ENCODE results near the gene SPAG7. TPM values are rescaled to one million over a fixed set of nuclear protein-coding genes. Genes with fewer than 3 reads are reported as not detected.

Gene SPAG7, protein sequence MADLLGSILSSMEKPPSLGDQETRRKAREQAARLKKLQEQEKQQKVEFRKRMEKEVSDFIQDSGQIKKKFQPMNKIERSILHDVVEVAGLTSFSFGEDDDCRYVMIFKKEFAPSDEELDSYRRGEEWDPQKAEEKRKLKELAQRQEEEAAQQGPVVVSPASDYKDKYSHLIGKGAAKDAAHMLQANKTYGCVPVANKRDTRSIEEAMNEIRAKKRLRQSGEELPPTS
- 71.7 to 94.4 TPM (median 78.1 TPM) in 5 replicates for total RNA-seq (2022; extraction: Qiagen RNA extraction; ENCODE audit: low read depth)

GRCh38 chr17:4967539-4968485 lies at the start of gene SPAG7:
Gene SPAG7, minus strand, starts transcription at chr17:4967817. Its CDS starts 13 bp downstream, at chr17:4967804.

DNA sequence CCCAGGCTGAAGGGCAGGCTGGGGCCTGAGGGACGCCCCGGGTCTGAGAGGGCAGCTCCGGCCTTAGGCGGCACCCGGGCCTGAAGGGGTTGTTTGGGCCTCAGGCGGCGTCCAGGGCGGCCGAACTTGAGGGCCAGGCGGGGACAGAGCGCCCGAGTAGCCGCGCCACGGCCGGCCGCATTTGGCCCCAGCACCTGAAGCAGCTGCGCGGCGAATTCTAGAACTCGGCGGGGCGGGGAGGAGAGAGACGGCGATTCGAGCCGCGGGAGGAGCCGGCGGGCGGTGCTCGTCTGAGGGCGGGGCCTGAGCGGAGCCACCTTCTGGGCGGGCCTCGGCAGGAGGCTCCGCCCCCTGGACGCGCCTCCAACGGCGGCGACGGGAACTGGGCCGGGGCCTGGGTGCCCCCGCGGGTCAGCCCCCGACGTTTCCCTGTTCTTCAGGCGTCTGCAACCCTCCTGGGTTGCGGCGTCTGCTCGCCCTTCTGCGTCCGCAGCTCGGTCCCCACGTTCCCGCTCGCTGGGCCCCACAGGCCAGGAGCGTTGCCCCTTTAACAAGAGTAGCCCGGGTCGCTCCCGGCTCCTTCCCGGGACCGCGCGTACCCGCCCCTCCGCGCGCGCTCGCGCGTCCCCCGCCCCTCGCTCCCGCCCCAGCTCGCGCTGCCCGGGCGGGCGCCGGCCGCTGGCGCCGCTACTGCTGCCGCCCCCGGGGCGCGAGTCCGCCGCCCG lies 29.8 kb upstream of the SPAG7 start, which contains the start of the genes INCA1 and KIF1C:
TSS of gene INCA1 (minus strand) at position 221 of the 725 bp plus-strand sequence. CDS start 3,085 bp downstream, outside the sequence.
TSS of gene KIF1C (plus strand) at position 649 of the 725 bp plus-strand sequence. CDS start 2,297 bp downstream, outside the sequence.

DNA sequence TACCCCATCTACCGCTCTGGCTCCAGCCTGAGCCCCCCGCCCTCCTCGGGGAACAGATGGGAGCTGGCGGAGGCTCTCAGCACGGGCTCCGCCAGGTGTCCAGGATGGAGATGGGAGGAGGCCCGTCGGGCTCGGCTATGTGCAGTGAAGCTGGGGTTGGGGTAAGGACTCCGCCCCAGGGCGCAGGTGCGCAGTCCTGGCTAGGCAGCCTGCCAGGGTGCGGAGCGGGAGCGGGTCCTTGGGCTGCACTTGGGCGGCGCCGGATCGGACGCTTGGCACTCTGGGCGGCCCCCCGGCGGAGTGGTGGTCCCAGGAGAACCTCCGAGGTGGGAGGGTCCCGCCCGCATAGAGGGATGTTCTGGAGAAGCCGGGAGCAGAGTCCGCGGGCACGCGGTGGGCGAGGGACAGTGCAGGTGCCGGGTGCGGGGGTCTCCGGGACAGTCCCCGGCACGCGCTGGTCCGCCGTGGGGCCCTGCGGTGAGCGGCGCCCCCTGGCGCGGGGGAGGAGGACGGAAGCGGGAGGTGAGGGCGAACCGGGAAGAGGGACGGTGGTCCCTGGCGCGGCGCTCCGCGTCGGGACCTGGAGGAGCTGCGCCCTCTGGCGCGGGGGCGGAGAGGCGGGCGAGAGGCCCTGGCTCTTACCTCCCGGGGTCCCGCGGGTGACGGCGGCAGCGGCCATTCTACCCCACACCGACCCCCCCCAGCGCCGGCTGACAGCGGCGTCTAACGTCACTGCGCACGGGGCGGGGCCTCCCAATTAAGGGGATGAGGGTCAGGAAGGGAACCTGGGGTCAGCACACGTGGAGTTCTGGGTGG lies 19.5 kb upstream of the SPAG7 start, which contains the start of gene CAMTA2:
TSS of gene CAMTA2 (minus strand) at position 725 of the 816 bp plus-strand sequence. CDS start 1,453 bp downstream, outside the sequence.

DNA sequence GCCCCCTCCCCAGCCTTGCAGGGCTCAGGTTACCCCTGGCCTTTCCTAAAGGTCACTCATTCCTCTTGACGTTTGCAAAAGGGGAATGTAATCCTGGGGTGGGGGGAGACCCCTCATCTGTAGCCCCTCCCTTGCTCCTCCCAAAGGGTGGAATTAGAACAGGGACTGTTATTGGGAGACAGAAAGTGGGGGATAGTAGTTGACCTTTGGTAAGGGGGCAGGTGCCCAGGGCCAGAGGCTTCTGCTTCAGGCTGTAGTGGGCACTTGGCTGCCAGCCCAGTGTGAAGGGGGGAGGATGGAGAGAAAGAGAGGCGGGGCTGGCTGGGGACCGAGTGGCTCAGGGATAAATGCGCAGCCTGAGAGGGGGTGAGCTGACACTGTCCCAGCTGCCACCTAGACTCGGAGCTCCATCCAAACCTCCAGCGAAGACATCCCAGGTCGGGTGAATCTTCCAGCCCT lies 16.8 kb downstream of the SPAG7 start, which contains the start of gene ENO3:
TSS of gene ENO3 (plus strand) at position 374 of the 459 bp plus-strand sequence. CDS start 711 bp downstream, outside the sequence.

DNA sequence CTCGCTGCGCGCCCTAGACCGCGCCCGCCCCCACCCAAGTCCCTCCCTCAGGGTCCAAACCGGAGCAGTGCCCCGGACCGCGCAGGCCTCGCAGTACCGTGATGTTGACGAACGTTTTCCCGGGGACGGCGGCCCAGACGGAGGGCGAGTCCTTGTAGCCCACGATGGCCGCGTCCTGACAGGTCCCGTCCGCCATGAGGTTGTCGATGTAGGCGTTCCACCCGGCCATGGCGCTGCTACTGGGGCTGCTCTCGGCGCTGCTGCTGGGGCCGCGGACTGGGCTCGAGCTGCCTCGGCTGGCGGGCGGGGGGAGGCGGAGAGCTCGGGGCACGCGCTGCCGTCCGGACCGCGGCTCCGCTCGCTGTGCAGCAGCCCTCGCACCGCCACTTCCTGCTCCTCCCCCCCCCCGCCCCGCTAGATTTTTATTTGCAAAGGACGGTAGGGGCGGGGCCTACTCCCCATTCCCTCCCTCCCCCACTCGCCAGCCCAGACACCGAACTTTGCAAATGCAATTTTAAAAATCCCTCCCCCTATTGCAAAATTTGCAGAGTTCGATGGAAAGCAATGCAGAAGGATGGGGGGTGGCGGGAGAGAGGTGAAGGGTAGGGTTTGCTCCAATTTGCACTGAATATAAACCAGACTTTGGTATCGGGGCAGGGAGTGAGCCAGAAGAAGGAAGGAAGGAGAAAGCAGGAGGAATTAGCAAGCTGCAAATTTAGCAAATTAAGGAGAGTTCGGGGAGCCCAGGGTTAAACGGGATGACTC lies 19.3 kb downstream of the SPAG7 start, which contains the start of gene PFN1:
TSS of gene PFN1 (minus strand) at position 365 of the 765 bp plus-strand sequence. CDS start at position 229, 136 bp downstream.

GRCh38 chr17:4939796-4940554 lies 27.6 kb downstream of the SPAG7 start, which contains the start of the genes RNF167 and SLC25A11:
Gene RNF167, plus strand, starts transcription at chr17:4940268. Its CDS starts 642 bp downstream, at chr17:4940910.
Gene SLC25A11, minus strand, starts transcription at chr17:4940046. Its CDS starts 136 bp downstream, at chr17:4939910.

DNA sequence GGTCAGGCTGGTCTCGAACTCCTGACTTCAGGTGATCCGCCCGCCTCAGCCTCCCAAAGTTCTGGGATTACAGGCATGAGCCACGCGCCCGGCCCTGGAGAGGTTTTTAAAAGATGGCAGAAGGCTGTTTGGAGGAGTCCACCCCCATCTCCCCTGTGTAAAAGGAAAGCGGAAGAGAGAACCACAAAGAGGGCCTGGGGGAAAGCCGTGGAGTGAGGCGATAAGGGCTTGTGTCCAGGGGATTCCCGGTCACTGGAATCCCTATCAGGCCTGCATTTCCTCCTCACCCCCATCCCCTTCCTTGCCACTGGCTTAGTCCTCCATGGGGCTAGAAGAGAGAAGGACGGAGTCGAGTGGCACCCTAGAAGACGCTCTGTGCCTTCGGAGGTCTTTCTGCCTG lies 35.7 kb downstream of the SPAG7 start, which contains the start of gene GP1BA:
TSS of gene GP1BA (plus strand) at position 315 of the 400 bp plus-strand sequence. CDS start 328 bp downstream, outside the sequence.

Other genes with a start within 250 kb of the SPAG7 start
- 38.6 to 52.7 TPM (median 42.3 TPM) in 5 replicates for gene MED11, start 236.4 kb downstream of the SPAG7 start, total RNA-seq (2022; extraction: Qiagen RNA extraction; ENCODE audit: low read depth)
- gene ZMYND15, start 228.0 kb downstream of the SPAG7 start, total RNA-seq (2022; extraction: Qiagen RNA extraction; ENCODE audit: low read depth), result 0.41 to 0.65 TPM (median 0.52 TPM) in 5 replicates
- gene CXCL16, start 227.9 kb downstream of the SPAG7 start, total RNA-seq (2022; extraction: Qiagen RNA extraction; ENCODE audit: low read depth), result 11.6 to 20.8 TPM (median 17.1 TPM) in 5 replicates
- gene TM4SF5, start 195.9 kb downstream of the SPAG7 start, total RNA-seq (2022; extraction: Qiagen RNA extraction; ENCODE audit: low read depth), result 0.44 to 1.2 TPM (median 0.78 TPM) in 5 replicates
- 0.94 to 1.7 TPM (median 1.5 TPM) in 4 of 5 replicates, not detected in the other for gene VMO1, start 181.5 kb downstream of the SPAG7 start, total RNA-seq (2022; extraction: Qiagen RNA extraction; ENCODE audit: low read depth)
- gene GLTPD2, start 178.9 kb downstream of the SPAG7 start, total RNA-seq (2022; extraction: Qiagen RNA extraction; ENCODE audit: low read depth), result not detected in 5 replicates
- 391 to 521 TPM (median 476 TPM) in 5 replicates for gene PSMB6, start 171.7 kb downstream of the SPAG7 start, total RNA-seq (2022; extraction: Qiagen RNA extraction; ENCODE audit: low read depth)
- 17.2 to 31.6 TPM (median 24.7 TPM) in 5 replicates for gene PLD2, start 160.7 kb downstream of the SPAG7 start, total RNA-seq (2022; extraction: Qiagen RNA extraction; ENCODE audit: low read depth)
- 39.9 to 69.8 TPM (median 63.0 TPM) in 5 replicates for gene MINK1, start 134.5 kb downstream of the SPAG7 start, total RNA-seq (2022; extraction: Qiagen RNA extraction; ENCODE audit: low read depth)
- gene C17orf107, start 68.3 kb downstream of the SPAG7 start, total RNA-seq (2022; extraction: Qiagen RNA extraction; ENCODE audit: low read depth), result 0.13 to 0.41 TPM (median 0.36 TPM) in 5 replicates
- gene CHRNE, start 64.7 kb downstream of the SPAG7 start, total RNA-seq (2022; extraction: Qiagen RNA extraction; ENCODE audit: low read depth), result 0.06 to 0.22 TPM (median 0.09 TPM) in 3 of 5 replicates, not detected in the others
- not detected in 5 replicates for gene GP1BA, start 35.5 kb downstream of the SPAG7 start, total RNA-seq (2022; extraction: Qiagen RNA extraction; ENCODE audit: low read depth)
- gene SLC25A11, start 27.8 kb downstream of the SPAG7 start, total RNA-seq (2022; extraction: Qiagen RNA extraction; ENCODE audit: low read depth), result 48.3 to 76.4 TPM (median 71.9 TPM) in 5 replicates
- gene RNF167, start 27.5 kb downstream of the SPAG7 start, total RNA-seq (2022; extraction: Qiagen RNA extraction; ENCODE audit: low read depth), result 100 to 159 TPM (median 135 TPM) in 5 replicates
- gene PFN1, start 19.3 kb downstream of the SPAG7 start, total RNA-seq (2022; extraction: Qiagen RNA extraction; ENCODE audit: low read depth), result 2,069 to 3,159 TPM (median 3,031 TPM) in 5 replicates
- 41.5 to 63.2 TPM (median 48.4 TPM) in 5 replicates for gene ENO3, start 16.7 kb downstream of the SPAG7 start, total RNA-seq (2022; extraction: Qiagen RNA extraction; ENCODE audit: low read depth)
- gene CAMTA2, start 19.9 kb upstream of the SPAG7 start, total RNA-seq (2022; extraction: Qiagen RNA extraction; ENCODE audit: low read depth), result 24.5 to 43.4 TPM (median 34.9 TPM) in 5 replicates
- 1.1 to 2.4 TPM (median 1.5 TPM) in 5 replicates for gene INCA1, start 29.7 kb upstream of the SPAG7 start, total RNA-seq (2022; extraction: Qiagen RNA extraction; ENCODE audit: low read depth)
- gene KIF1C, start 30.1 kb upstream of the SPAG7 start, total RNA-seq (2022; extraction: Qiagen RNA extraction; ENCODE audit: low read depth), result 95.3 to 132 TPM (median 116 TPM) in 5 replicates
- gene SLC52A1, start 67.6 kb upstream of the SPAG7 start, total RNA-seq (2022; extraction: Qiagen RNA extraction; ENCODE audit: low read depth), result 0.33 to 1.1 TPM (median 0.75 TPM) in 5 replicates
- 0.81 to 1.5 TPM (median 1.0 TPM) in 5 replicates for gene ZFP3, start 110.7 kb upstream of the SPAG7 start, total RNA-seq (2022; extraction: Qiagen RNA extraction; ENCODE audit: low read depth)
- 3.7 to 4.8 TPM (median 4.4 TPM) in 5 replicates for gene ZNF232, start 144.1 kb upstream of the SPAG7 start, total RNA-seq (2022; extraction: Qiagen RNA extraction; ENCODE audit: low read depth)
- 0.04 to 0.07 TPM (median 0.04 TPM) in 3 of 5 replicates, not detected in the others for gene USP6, start 148.2 kb upstream of the SPAG7 start, total RNA-seq (2022; extraction: Qiagen RNA extraction; ENCODE audit: low read depth)
- 1.3 to 2.5 TPM (median 1.5 TPM) in 5 replicates for gene ZNF594, start 224.1 kb upstream of the SPAG7 start, total RNA-seq (2022; extraction: Qiagen RNA extraction; ENCODE audit: low read depth)

Data from A549 treated with ZK216348 at 1 μM for 4 hours (cell line).